T-cell (primary cell): Measurements from ENCODE around the gene PLOD2. TPM values are rescaled to one million over a fixed set of nuclear protein-coding genes. Genes with fewer than 3 reads are reported as not detected.

Source experiments
- ATAC-seq, 4 experiments: fragments of 200-7000 bp in 3 of 4; fragments of 150-1000 bp in 1 of 4; cut with Tn5 transposase; replicated peaks in 1 of 4; 1 replicate in 3 of 4; 2 replicates in 1 of 4; pipeline ENCODE4 v1.10.0; 2021; ENCODE audit warnings: moderate library complexity in 3 of 4, mild to moderate bottlenecking in 2 of 4, moderate number of reproducible peaks in 1 of 4
- CTCF ChIA-PET, 2 donors: fragments of 300-600 bp; sonication (Branson Sonifier 250); formaldehyde crosslinking; loops; one replicate each; lab custom pipeline; 2022; ENCODE audit warnings: antibody characterized with exemption in 2 of 2; lab: Charles Lee
- POLR2A ChIA-PET, 2 donors: fragments of 300-600 bp; sonication (Branson Sonifier 250); formaldehyde crosslinking; loops; one replicate each; lab custom pipeline; 2022; ENCODE audit warnings: antibody characterized with exemption in 2 of 2; lab: Charles Lee
- DNase-seq, 35 experiments: peaks; one replicate each; pipeline versions ENCODE4 v3.0.0 to v3.0.0-alpha.2; 2013 to 2023
- H3K27ac ChIP-seq: one replicate; pipeline ENCODE4 v1.5.1; 2013; ENCODE audit warnings: low read length
- H3K27me3 ChIP-seq, 2 experiments: replicated peaks in 1 of 2; 1 replicate in 1 of 2; 2 replicates in 1 of 2; pipeline versions ENCODE4 v1.6.1 to v1.7.0; 2013; ENCODE audit warnings: low read length in 1 of 2, mixed read lengths in 1 of 2; ENCODE audit not compliant: control insufficient read depth in 2 of 2, insufficient read depth in 2 of 2; ENCODE audit errors: extremely low read depth in 1 of 2
- H3K36me3 ChIP-seq, 2 donors: 1 replicate in 1 of 2; 2 replicates in 1 of 2; pipeline versions ENCODE4 v1.6.1 to v1.7.0; 2013; ENCODE audit warnings: low read length in 1 of 2; ENCODE audit not compliant: control insufficient read depth in 2 of 2, insufficient read depth in 1 of 2; ENCODE audit errors: extremely low read depth in 1 of 2
- H3K4me1 ChIP-seq, 2 experiments: 1 replicate in 1 of 2; 2 replicates in 1 of 2; pipeline versions ENCODE4 v1.6.1 to v1.7.0; 2013; ENCODE audit warnings: low read length in 2 of 2, mixed read lengths in 1 of 2; ENCODE audit not compliant: insufficient read depth in 2 of 2, control insufficient read depth in 1 of 2; ENCODE audit errors: extremely low read depth in 1 of 2
- H3K4me3 ChIP-seq, 2 donors: 1 replicate in 1 of 2; 2 replicates in 1 of 2; pipeline versions ENCODE4 v1.5.1 to v1.7.0; 2013; ENCODE audit warnings: mild to moderate bottlenecking in 2 of 2, low read length in 1 of 2, moderate library complexity in 1 of 2; ENCODE audit not compliant: control insufficient read depth in 1 of 2; ENCODE audit errors: extremely low read depth in 1 of 2
- H3K9me3 ChIP-seq: 2 replicates; pipeline ENCODE4 v1.7.0; 2013
- H3K27ac Mint-ChIP-seq, 2 donors: one replicate each; pipeline ENCODE4 v1.8.0; 2020 to 2021; ENCODE audit warnings: mild to moderate bottlenecking in 2 of 2, mixed read lengths in 2 of 2
- H3K27me3 Mint-ChIP-seq, 2 donors: one replicate each; pipeline ENCODE4 v1.8.0; 2021 to 2022; ENCODE audit warnings: mixed read lengths in 2 of 2
- H3K36me3 Mint-ChIP-seq: one replicate; pipeline ENCODE4 v1.8.0; 2021; ENCODE audit warnings: mixed read lengths
- H3K4me1 Mint-ChIP-seq, 3 donors: one replicate each; pipeline ENCODE4 v1.8.0; 2020 to 2022; ENCODE audit warnings: mixed read lengths in 3 of 3, mild to moderate bottlenecking in 1 of 3
- H3K4me3 Mint-ChIP-seq, 3 donors: one replicate each; pipeline ENCODE4 v1.8.0; 2020 to 2022; ENCODE audit warnings: mild to moderate bottlenecking in 3 of 3, mixed read lengths in 3 of 3, moderate library complexity in 3 of 3
- H3K9me3 Mint-ChIP-seq, 3 donors: one replicate each; pipeline ENCODE4 v1.8.0; 2020 to 2022; ENCODE audit warnings: mixed read lengths in 3 of 3
- WGBS: methylation state at CpG from one replicate; pipeline ENCODE4 v1.1.5; 2013; ENCODE audit warnings: missing lambda C conversion rate; ENCODE audit not compliant: insufficient coverage; 5-methylcytosine and 5-hydroxymethylcytosine counted together
- total RNA-seq, 35 experiments: library from RNA in 6 of 35; stranded (reverse) in 6 of 35; fragments of 120-200 nt in 1 of 35; gene quantifications; one replicate each; pipeline versions ENCODE4 v1.2.1 to v1.2.4 and lab custom pipeline; 2013 to 2026

The PLOD2 gene
- total RNA-seq, 5 donors from 2014 or later (not counting 1 experiment from before 2014, with no cell fraction given), result 0.28 to 0.63 (median 0.46) TPM; not detected in 1

DNA sequence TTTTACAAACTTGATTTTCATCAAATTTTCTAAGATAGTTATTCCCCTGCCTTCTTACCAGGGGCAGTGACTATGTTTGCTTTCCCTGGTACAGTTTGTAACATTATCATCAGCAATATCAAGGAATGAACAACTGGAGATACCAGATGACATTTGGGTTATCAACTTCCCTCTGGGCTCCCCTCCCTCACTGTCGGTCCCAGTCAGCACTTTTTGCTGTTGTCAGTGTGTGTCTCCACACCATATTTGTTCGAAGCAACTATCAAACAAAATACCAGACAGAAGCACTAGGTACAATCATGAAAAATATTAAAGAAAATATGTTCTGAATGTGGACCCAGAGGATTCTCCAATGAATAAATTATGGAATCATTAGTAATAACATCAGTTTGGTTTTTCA is 75.3 kb downstream of the PLOD2 start:
- ATAC-seq (no peak), DNase-seq (no peak)
- no peaks in the 10 kb centered on the region for H3K36me3 ChIP-seq
- Mint-ChIP-seq H3K27me3 (no peaks in the 10 kb centered on the region), H3K27ac (no peak overlapping the region), H3K36me3 (no peaks in the 10 kb centered on the region), H3K4me3 (no peak overlapping the region), H3K4me1 (no peaks in the 10 kb centered on the region), H3K9me3 (no peaks in the 10 kb centered on the region)
- H3K27ac ChIP-seq, result no peak overlapping the region
- no peak overlapping the region for H3K4me3 ChIP-seq
- no peaks in the 10 kb centered on the region for H3K27me3 ChIP-seq
- no peaks in the 10 kb centered on the region for H3K9me3 ChIP-seq
- ChIA-PET POLR2A (no interaction called here), CTCF (no interaction called here)
- WGBS, result no CpG with 5 or more reads among the region's 2 CpGs
- no peaks in the 10 kb centered on the region for H3K4me1 ChIP-seq

DNA sequence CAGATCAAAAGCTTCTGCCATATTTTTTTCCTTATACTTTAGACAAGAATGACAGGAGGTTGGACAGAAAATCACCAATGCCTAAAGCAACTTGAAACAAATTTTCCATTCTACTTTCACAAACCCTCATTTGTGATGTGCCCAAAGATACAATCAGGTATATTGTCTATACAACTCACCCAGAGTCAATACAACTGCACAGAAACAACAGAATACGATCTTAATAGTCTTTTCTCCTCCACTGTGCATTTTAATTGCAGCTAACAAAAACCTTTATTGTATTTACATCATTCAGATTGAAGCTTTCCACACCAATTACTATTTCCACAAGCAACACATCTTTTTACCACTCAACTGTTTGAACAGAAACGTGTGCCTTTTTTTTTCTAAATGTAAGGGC is 80.4 kb downstream of the PLOD2 start:
- Mint-ChIP-seq H3K9me3 (no peaks in the 10 kb centered on the region), H3K36me3 (no peaks in the 10 kb centered on the region), H3K4me3 (no peak overlapping the region), H3K27ac (no peak overlapping the region), H3K27me3 (no peaks in the 10 kb centered on the region), H3K4me1 (no peaks in the 10 kb centered on the region)
- POLR2A ChIA-PET, result no interaction called here
- no peak overlapping the region for H3K27ac ChIP-seq
- no peaks in the 10 kb centered on the region for H3K4me1 ChIP-seq
- WGBS, result 83% methylated on average over 1 of the region's 2 CpGs
- DNase-seq (no peak), ATAC-seq (no peak)
- H3K27me3 ChIP-seq, result no peaks in the 10 kb centered on the region
- H3K9me3 ChIP-seq, result no peaks in the 10 kb centered on the region
- H3K4me3 ChIP-seq, result no peak overlapping the region
- H3K36me3 ChIP-seq, result no peaks in the 10 kb centered on the region
- CTCF ChIA-PET, result interaction anchor here in 1 of 2 donors (1.7 kb wide), 1 partner anchor 16 kb away, joined by 3 read pairs; no protein-coding TSS in a partner anchor

DNA sequence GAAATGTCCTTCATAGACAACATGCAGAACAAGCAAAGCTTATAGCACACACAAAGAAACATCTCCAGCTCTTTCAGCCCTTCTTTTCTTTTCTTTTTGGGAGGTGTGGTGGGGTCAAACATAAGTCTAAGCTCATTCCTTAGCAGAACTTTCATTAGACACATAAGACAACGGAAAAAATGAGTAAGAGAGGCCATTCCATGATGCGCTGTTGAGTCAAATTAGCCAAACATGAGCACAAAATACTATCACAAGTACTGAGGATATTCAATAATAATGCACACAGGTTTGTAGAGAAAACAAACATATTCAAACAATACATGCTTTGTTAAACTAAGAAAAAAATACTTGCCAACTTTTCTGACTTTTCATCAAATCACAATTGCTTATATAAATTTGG is 83.0 kb downstream of the PLOD2 start:
- H3K27me3 Mint-ChIP-seq, result no peaks in the 10 kb centered on the region
- WGBS, result no CpG with 5 or more reads among the region's 2 CpGs
- Histone ChIP-seq H3K36me3 (no peaks in the 10 kb centered on the region), H3K27ac (no peak overlapping the region), H3K9me3 (no peaks in the 10 kb centered on the region), H3K27me3 (no peaks in the 10 kb centered on the region), H3K4me1 (no peaks in the 10 kb centered on the region), H3K4me3 (no peak overlapping the region)
- no peak overlapping the region for H3K27ac Mint-ChIP-seq
- ChIA-PET CTCF (no interaction called here), POLR2A (no interaction called here)
- H3K36me3 Mint-ChIP-seq, result no peaks in the 10 kb centered on the region
- no peaks in the 10 kb centered on the region for H3K4me1 Mint-ChIP-seq
- DNase-seq, result no peak
- ATAC-seq, result no peak
- H3K9me3 Mint-ChIP-seq, result no peaks in the 10 kb centered on the region
- H3K4me3 Mint-ChIP-seq, result no peak overlapping the region

DNA sequence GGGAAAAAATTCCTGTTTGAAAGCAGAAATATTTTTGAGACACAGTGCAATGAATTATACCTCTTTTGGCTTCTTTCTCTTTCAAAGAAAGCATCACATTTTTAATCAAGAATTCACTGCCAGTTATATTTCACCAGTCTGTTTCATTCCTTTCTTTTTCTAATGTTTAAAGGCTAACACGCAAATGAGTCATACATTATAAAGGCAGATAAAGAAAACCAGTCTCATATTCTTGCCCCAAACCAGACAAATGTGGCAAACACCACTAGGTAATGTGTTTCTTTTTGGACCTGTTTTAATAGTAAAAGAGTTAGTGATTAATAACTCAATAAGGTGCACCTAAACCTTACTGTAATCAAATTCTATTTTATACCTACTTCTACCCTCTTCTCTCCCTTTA is 83.8 kb downstream of the PLOD2 start:
- Histone ChIP-seq H3K9me3 (no peaks in the 10 kb centered on the region), H3K36me3 (no peaks in the 10 kb centered on the region), H3K4me3 (no peak overlapping the region), H3K27me3 (no peaks in the 10 kb centered on the region), H3K4me1 (no peaks in the 10 kb centered on the region), H3K27ac (no peak overlapping the region)
- ChIA-PET CTCF (no interaction called here), POLR2A (no interaction called here)
- DNase-seq (no peak), ATAC-seq (no peak)
- Mint-ChIP-seq H3K36me3 (no peaks in the 10 kb centered on the region), H3K27me3 (no peaks in the 10 kb centered on the region), H3K9me3 (no peaks in the 10 kb centered on the region), H3K4me1 (no peaks in the 10 kb centered on the region), H3K27ac (no peak overlapping the region), H3K4me3 (no peak overlapping the region)
- WGBS, result no CpG with 5 or more reads among the region's 1 CpG

DNA sequence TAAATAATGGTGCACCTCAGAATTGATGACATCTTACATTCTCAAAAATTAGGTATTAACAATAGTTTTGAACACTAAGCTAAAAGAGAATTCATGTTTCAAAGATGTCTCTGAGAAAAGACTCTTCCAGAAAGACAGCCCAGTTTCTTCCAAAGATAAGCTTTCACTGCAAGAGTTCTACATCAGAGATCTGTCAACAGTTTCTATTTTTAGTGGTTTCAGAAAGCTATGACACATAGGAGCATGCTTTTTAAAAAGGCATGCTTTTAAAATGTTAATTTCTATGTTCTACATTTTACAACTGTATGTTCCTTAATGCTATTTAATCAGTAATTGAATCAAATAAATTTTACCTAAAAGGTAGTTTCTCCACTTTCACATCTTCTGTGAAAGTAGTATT is 88.2 kb downstream of the PLOD2 start:
- POLR2A ChIA-PET, result no interaction called here
- no peak overlapping the region for H3K27ac Mint-ChIP-seq
- H3K27me3 Mint-ChIP-seq, result no peaks in the 10 kb centered on the region
- no peaks in the 10 kb centered on the region for H3K4me1 Mint-ChIP-seq
- H3K9me3 ChIP-seq, result no peaks in the 10 kb centered on the region
- DNase-seq (no peak), ATAC-seq (no peak)
- H3K27me3 ChIP-seq, result no peaks in the 10 kb centered on the region
- H3K4me3 ChIP-seq, result no peak overlapping the region
- H3K36me3 ChIP-seq, result no peaks in the 10 kb centered on the region
- H3K4me3 Mint-ChIP-seq, result no peak overlapping the region
- CTCF ChIA-PET, result interaction anchor here in 1 of 2 donors (0.7 kb wide), 1 partner anchor 8 kb away, joined by 3 read pairs; no protein-coding TSS in a partner anchor
- H3K27ac ChIP-seq, result no peak overlapping the region
- H3K9me3 Mint-ChIP-seq, result no peaks in the 10 kb centered on the region
- no peaks in the 10 kb centered on the region for H3K4me1 ChIP-seq
- H3K36me3 Mint-ChIP-seq, result no peaks in the 10 kb centered on the region

DNA sequence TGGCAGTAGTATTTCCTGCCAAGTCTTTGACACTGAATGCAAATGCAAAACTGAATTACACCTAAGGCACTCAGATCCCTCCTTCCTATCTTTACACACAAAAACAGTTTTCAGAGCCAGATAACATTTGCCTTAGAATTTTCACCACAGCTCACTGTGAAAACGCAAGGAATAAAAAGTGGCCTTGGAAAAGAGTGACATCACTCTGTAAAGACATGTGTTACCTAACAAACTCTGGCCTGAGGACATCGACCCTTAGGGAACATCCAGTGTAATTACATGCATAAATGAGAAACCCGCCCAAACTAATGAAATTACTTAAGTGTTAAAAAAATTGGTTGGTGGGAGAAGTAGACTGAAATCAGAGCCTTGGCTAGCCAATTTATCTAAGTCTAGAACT is 88.9 kb downstream of the PLOD2 start:
- POLR2A ChIA-PET, result no interaction called here
- ATAC-seq (no peak), DNase-seq (no peak)
- Histone ChIP-seq H3K4me3 (no peak overlapping the region), H3K4me1 (no peaks in the 10 kb centered on the region), H3K36me3 (no peaks in the 10 kb centered on the region), H3K27me3 (no peaks in the 10 kb centered on the region), H3K9me3 (no peaks in the 10 kb centered on the region), H3K27ac (no peak overlapping the region)
- no CpG with 5 or more reads among the region's 3 CpGs for whole genome bisulfite sequencing
- no peak overlapping the region for H3K27ac Mint-ChIP-seq
- CTCF ChIA-PET, result interaction anchor here in 1 of 2 donors (0.7 kb wide), 1 partner anchor 8 kb away, joined by 3 read pairs; no protein-coding TSS in a partner anchor
- no peaks in the 10 kb centered on the region for H3K36me3 Mint-ChIP-seq
- no peak overlapping the region for H3K4me3 Mint-ChIP-seq
- H3K4me1 Mint-ChIP-seq, result no peaks in the 10 kb centered on the region
- no peaks in the 10 kb centered on the region for H3K9me3 Mint-ChIP-seq
- no peaks in the 10 kb centered on the region for H3K27me3 Mint-ChIP-seq

DNA sequence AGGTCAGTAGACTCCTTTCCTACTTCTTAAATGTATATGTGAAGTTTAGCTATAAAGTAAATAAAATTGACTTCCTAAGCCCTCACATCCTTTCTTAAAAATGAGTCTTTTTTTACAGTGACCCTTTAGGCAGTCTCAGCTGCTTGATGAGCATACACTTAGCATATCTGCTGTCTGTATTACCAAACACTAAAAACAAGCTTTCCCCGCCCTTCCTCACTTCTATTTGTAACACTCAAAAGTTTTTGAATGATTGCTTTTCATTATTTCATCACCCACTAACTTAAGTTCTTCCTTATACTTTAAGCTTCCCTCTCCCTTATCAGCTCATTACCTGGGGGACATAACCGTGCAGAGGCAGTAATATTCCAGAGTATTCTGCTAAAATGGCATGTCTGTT is 89.4 kb downstream of the PLOD2 start:
- Mint-ChIP-seq H3K4me3 (no peak overlapping the region), H3K9me3 (no peaks in the 10 kb centered on the region), H3K27ac (no peak overlapping the region), H3K36me3 (no peaks in the 10 kb centered on the region), H3K27me3 (no peaks in the 10 kb centered on the region), H3K4me1 (no peaks in the 10 kb centered on the region)
- WGBS, result 88% methylated on average over 1 of the region's 2 CpGs
- DNase-seq (no peak), ATAC-seq (no peak)
- POLR2A ChIA-PET, result no interaction called here
- Histone ChIP-seq H3K4me1 (no peaks in the 10 kb centered on the region), H3K4me3 (no peak overlapping the region), H3K27ac (no peak overlapping the region), H3K36me3 (no peaks in the 10 kb centered on the region), H3K9me3 (no peaks in the 10 kb centered on the region), H3K27me3 (no peaks in the 10 kb centered on the region)
- CTCF ChIA-PET, result no interaction called here
